CD4-positive, alpha-beta T cell treated with Interleukin-17A for 1 hour (primary cell): Measurements from ENCODE around the gene GPR84.

Experiments used
- DNase-seq: peaks from one replicate; pipeline ENCODE4 v3.0.0-alpha.2; 2020

The GPR84 gene

GRCh38 chr12:54390668-54391551 is 26.6 kb upstream of the GPR84 start:
- peak; percentile 75 for DNase-seq

- no peak for DNase-seq
Observed at GRCh38 chr12:54390176-54390667, 25.9 kb upstream of the GPR84 start.

GRCh38 chr12:54389607-54390175 is 25.4 kb upstream of the GPR84 start:
- DNase-seq: no peak

- no peak for DNase-seq
Observed at GRCh38 chr12:54389134-54389508, 24.8 kb upstream of the GPR84 start.

GRCh38 chr12:54388237-54389133 is 24.2 kb upstream of the GPR84 start:
- DNase-seq: no peak

- no peak for DNase-seq
Observed at GRCh38 chr12:54387114-54387467, 22.8 kb upstream of the GPR84 start.

- DNase-seq: no peak
Observed at GRCh38 chr12:54386403-54387113, 22.3 kb upstream of the GPR84 start.

GRCh38 chr12:54385251-54385914 is 21.1 kb upstream of the GPR84 start:
- DNase-seq: no peak

- DNase-seq: no peak
Observed at GRCh38 chr12:54384591-54385041, 20.3 kb upstream of the GPR84 start, which contains the start of gene ZNF385A. Gene ZNF385A (minus strand): TSS chr12:54384733. CDS start chr12:54384514, 219 bp downstream.

- peak; percentile 34 for DNase-seq
Observed at GRCh38 chr12:54383041-54383609, 18.8 kb upstream of the GPR84 start.

- no peak for DNase-seq
Observed at GRCh38 chr12:54381136-54381535, 16.9 kb upstream of the GPR84 start.

GRCh38 chr12:54379398-54380201 is 15.3 kb upstream of the GPR84 start:
- peak; percentile 88 for DNase-seq

GRCh38 chr12:54378796-54379397 is 14.6 kb upstream of the GPR84 start:
- DNase-seq: no peak

- no peak for DNase-seq
Observed at GRCh38 chr12:54377797-54378515, 13.7 kb upstream of the GPR84 start.

GRCh38 chr12:54377007-54377406 is 12.7 kb upstream of the GPR84 start:
- no peak for DNase-seq

- DNase-seq: no peak
Observed at GRCh38 chr12:54376596-54376995, 12.3 kb upstream of the GPR84 start.

GRCh38 chr12:54375259-54375579 is 10.9 kb upstream of the GPR84 start:
- DNase-seq: no peak

- no peak for DNase-seq
Observed at GRCh38 chr12:54374562-54375258, 10.4 kb upstream of the GPR84 start.
